Measurements from ENCODE around the gene CDK17. TPM values are rescaled to one million over a fixed set of nuclear protein-coding genes. Genes with fewer than 3 reads are reported as not detected.

The CDK17 gene
- total RNA-seq, 2 donors from 2014 or later, result 20.6 to 21.0 TPM

DNA sequence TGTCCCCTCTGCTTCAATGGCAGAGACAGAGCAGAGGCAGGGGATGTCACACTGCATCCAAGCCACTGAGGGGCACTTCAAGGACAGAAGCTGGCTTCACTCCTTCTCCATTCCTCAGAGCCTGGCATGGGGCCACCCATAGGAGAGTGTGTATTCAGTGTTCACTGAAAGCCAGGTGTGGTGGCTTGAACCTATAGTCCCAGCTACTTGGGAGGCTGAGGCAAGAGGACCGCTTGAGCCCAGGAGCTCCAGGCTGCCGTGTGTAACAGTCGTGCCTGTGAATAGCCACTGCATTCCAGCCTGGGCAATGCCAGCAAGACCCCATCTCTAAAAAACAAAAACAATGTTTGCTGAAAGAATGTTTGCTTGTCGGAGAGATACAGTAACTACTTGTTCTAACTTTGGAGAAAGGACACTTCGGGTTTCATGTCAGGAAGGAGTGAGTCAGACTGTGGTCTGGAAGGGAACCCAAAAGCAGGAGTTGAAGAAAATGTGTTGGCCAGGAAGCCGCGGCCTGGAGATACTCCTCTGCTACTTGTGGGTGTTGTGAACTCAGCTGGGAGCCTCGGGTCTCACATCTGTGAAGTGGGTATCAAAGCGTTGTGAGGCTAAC, 162.7 kb downstream of the CDK17 start:
- DNase-seq, result peak in 1 of 2 donors; percentile 66
- ATAC-seq, result no peak
- intact Hi-C loops (cut with DNase I, micrococcal nuclease), result no loop called here

DNA sequence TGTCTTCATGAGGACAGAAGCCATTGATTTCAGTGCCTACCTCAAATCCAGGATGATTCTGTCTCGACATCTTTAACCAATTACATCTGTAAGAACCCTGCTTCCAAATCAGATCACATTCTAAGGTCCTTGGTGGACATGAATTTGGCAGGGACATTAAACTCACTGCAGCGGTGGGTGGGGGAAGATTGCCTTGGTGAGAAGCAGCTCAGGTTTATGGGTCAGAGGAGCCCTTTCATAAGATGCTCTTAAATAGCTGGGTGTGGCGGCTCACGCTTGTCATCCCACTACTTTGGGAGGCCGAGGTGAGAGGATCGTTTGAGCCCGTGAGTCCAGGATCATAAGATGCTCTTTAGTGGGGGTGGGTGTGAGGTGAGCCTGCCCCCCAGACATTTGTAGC, 163.2 kb downstream of the CDK17 start:
- no peak for DNase-seq
- intact Hi-C loops (cut with DNase I, micrococcal nuclease), result no loop called here
- no peak for ATAC-seq

GRCh38 chr12:96236221-96236822, 163.9 kb downstream of the CDK17 start:
- DNase-seq, result peak in 1 of 2 donors; percentile 69
- intact Hi-C loops (cut with DNase I, micrococcal nuclease), result no loop called here
- peak; percentile 78 for ATAC-seq

- ATAC-seq, result no peak
- no peak for DNase-seq
- intact Hi-C loops (cut with DNase I, micrococcal nuclease), result no loop called here
Measured at GRCh38 chr12:96235484-96235826, 164.8 kb downstream of the CDK17 start.

DNA sequence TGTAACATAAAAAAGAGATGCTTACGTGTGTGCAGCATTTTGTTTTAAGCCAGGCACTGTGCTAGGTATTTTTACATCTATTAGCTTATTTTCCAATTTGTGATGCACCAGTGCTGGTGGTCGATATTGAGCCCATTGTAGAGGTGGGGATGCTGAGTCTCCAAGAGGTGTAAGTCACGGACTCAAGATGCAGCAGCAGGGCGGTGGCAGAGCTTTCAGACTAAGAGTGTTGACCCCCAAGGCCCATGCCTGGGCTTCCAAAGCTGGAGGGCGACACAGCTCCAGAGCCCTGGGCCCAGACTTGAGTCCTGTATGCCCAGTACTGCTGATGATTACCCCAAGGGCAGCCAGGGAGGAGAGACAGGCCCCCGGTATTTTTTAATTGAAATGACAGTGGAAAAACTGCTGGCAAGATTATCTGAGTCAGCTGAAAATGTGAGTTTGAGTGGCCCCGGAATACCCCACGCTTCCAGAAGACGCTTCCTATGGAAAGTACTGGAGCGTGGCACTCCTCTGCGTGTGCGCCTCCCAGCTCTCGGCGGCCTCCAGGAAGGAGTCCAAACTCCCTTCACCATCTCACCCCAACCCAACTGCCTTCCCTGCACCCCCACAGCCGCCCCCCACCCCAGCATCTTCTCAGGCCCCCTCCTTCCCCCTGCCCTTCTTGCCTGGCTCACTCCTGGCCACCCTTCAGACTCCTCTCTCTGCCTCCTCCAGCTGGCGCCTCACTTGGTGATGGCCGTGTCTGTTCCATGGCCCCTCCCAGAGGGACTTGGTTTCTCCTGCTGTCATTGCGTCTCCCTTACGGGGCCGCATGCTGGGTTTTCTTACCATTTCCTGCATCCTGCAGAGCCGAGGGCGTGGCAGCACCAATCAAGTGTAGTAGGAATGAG, 165.4 kb downstream of the CDK17 start:
- no peak for ATAC-seq
- intact Hi-C loops (cut with DNase I, micrococcal nuclease), result loop anchor here in 1 of 2 donors (5.0 kb wide), 1 partner anchor 162 kb away; no protein-coding TSS in a partner anchor
- DNase-seq, result no peak

- intact Hi-C loops (cut with DNase I, micrococcal nuclease), result loop anchor here in 1 of 2 donors (5.0 kb wide), 1 partner anchor 163 kb away; no protein-coding TSS in a partner anchor
Measured at GRCh38 chr12:96233939-96234461, 166.2 kb downstream of the CDK17 start.

DNA sequence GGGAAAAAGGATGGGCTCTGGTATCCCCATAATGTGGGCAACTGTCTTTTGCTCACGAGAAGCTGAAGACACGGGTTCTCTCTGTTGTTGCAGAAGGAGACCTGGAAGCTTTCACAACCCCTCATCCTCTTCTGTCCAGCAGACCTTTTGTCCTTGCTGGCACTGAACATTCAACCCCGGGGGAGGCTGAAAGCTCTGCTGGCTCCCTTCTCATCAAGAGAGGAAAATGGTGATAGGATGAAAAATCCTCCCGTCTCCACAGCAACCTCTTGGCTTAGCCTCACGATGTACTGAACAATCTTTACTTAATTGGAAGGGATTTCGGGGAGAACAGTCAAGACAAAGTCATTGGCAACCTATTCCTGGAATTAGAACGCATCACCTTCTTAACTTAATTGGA, 167.1 kb downstream of the CDK17 start:
- ATAC-seq, result no peak
- DNase-seq, result peak in 1 of 2 donors; percentile 51

More at GRCh38 chr12:96233939-96234461, 166.2 kb downstream of the CDK17 start:
- ATAC-seq (peak; percentile 39), DNase-seq (peak; percentile 58 to 87)

GRCh38 chr12:96230646-96231045, 169.6 kb downstream of the CDK17 start:
- no peak for ATAC-seq
- no peak for DNase-seq
- intact Hi-C loops (cut with DNase I, micrococcal nuclease), result loop anchor here in 1 of 2 donors (5.0 kb wide), 1 partner anchor 167 kb away; no protein-coding TSS in a partner anchor

More for the DNA sequence above, 167.1 kb downstream of the CDK17 start:
- intact Hi-C loops (cut with DNase I, micrococcal nuclease), result loop anchor here in 1 of 2 donors (5.0 kb wide), 1 partner anchor 164 kb away; no protein-coding TSS in a partner anchor

- intact Hi-C loops (cut with DNase I, micrococcal nuclease), result no loop called here
- DNase-seq (no peak), ATAC-seq (no peak)
Measured at GRCh38 chr12:96228566-96229248, 171.5 kb downstream of the CDK17 start.

Other genes starting within 250 kb of the CDK17 start
- 1 to 10 TPM; 7.7 to 9.2 TPM for gene ELK3, start 206.1 kb downstream of the CDK17 start, total RNA-seq
- gene CFAP54, start 89.1 kb upstream of the CDK17 start, total RNA-seq, result under 1 TPM; 0.53 to 0.64 TPM

All from left colon (tissue), 2 donors.